HG03354 (cell line): Measurements from ENCODE around the gene VDR.

Experiments
- ATAC-seq: cut with Tn5 transposase; IDR thresholded peaks from one replicate; pipeline ENCODE4 v1.9.1; 2021; ENCODE audit warnings: mild to moderate bottlenecking; ENCODE audit not compliant: unreplicated experiment, poor library complexity, severe bottlenecking

VDR gene

GRCh38 chr12:47896633-47897032 is 8.2 kb downstream of the VDR start:
- ATAC-seq: no peak

DNA sequence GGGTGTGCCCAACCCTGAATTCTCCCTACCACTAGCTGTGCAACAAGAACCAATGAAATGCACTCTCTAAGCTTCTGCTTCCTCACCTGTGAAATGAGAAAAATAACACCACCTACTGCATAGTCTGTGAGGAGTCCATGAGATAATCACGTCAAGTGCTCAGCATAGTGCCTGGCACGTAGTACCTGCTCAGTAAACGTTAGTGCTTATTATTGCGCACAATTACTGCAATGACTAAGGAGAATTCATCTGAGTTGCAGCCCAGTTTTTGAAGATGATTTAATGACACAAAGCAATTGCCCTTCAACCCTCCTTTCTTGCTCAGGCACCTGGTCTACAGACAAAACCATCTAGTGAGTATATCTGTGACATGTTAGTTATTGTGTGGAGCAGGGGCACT is 8.8 kb downstream of the VDR start:
- no peak for ATAC-seq

- ATAC-seq: no peak
Measured at GRCh38 chr12:47894652-47895051, 10.1 kb downstream of the VDR start.

- peak; percentile 62 for ATAC-seq
Measured at GRCh38 chr12:47894068-47894467, 10.7 kb downstream of the VDR start.

- no peak for ATAC-seq
Measured at GRCh38 chr12:47892819-47893218, 12.0 kb downstream of the VDR start.

DNA sequence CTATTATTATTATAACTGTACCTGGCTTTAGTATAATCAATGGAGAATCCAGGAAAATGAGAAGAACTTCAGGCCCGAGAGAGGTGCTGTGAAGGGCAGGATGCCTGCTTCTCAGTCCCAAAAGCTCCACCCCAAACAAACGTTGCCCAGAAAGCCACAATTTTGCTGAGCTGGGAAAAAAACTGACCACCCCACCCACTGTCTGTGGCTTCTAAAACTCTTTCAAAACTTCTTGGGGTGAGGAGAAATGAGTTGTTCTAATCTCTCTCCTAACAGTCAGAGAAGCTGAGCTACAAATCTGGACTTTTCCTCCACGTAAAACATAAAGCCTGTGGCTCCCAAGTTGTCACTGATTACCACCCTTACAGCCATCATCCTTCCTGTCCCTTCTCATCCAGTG is 13.4 kb downstream of the VDR start:
- no peak for ATAC-seq

DNA sequence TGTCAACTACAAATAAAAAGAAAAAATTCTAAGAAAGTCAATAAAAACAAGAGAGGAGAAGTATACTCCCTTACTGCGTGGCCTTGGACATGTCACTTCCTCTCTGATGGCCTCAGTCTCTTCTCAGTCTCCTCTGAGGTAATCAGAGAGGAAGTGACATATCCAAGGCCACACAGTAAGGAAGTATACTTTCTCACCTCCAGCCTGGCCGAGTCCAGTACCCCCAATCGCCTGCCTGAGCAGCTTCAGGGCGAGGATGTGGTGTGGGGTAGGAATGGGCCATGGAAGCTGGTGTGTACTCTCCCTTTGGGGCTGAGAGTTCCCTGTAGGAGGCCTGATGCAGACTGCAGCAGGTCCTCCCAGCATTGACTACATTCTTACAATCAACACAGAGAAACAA is 15.8 kb downstream of the VDR start:
- peak; percentile 58 for ATAC-seq

GRCh38 chr12:47888153-47888819 is 16.5 kb downstream of the VDR start:
- no peak for ATAC-seq

DNA sequence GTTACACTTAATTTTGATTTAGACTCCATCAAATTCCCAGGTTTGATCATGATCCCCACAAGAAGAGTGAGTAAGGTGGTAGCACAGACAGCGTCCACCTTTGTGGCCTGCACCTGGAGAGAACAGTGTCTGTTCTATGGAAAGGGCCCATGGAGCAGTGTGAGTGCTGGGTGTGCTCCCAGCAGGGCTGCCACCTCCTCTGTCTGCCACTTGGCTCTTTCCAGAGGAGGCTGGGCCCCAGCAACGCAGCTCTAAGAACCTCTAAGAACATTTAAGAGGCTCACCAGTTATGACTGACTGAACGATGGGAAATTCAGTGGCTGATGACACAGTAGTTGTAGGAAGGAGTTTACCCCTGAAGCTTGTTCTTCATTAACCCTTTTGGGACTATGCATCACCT is 17.3 kb downstream of the VDR start:
- ATAC-seq: no peak

DNA sequence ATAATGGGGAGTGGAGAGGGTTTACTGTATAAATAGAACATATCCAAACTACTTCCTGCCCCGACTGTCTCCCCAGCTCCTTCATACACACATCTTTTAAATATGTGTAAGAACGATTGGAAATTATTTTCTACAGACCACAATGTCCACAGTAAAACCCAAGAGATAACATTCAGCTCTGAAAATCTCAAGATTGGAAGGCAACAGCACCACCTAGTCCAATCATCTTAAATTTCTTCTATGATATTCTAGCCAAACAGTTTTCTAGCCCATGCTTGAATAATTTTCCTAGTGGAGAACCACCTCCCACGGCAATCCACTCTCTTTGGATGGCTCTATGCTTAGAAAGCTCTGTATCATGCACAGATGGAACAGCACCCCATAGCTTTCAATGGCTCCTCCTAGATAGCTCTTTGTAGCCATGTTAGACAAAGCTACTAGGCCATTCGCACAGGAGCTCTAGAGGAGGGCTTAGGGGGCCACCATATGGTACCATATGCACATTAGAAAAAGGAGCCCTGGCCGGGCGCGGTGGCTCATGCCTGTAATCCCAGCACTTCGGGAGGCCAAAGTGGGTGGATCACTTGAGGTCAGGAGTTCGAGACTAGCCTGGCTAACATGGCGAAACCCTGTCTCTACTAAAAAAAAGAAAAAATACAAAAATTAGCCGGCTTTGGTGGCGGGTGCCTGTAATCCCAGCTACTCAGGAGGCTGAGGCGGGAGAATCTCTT is 18.1 kb downstream of the VDR start:
- no peak for ATAC-seq

DNA sequence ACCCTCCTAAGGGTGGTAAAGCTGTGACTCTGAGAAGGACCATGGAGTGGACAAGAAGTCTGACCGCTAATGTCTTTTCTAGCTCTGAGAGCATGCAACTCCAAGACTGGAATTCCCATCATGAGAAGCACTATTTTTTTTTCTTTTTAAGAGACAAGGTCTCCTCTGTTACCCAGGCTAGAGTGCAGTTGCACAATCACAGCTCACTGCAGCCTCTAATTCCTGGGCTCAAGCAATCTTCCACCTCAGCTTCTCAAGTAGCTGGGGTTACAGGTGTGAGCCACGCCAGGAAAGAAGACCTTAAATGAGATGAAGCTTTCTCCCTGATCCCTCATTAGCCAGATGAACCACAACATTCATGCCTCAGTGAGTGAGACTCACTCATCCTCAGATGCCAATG is 19.2 kb downstream of the VDR start:
- no peak for ATAC-seq

GRCh38 chr12:47885012-47885501 is 19.7 kb downstream of the VDR start:
- peak; percentile 40 for ATAC-seq

DNA sequence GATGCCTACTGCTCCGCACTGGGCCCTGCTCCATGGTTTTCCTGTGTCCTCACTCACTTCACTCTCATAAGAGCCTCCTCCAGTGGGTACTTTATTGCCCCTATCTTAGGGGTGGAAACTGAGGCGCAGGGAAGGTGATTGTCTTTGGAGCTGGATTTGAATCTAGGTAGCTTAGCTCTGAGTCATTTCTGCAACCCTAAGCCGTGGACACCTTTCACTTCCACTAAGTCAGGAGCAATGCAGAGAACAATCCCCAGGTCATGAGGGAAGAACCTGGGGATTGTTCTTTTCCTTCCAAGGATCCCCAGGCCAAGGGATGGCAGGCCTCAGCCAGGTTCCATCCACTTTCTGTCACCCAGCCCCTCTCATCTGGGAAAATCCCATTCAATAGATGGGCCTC is 20.3 kb downstream of the VDR start:
- ATAC-seq: no peak

GRCh38 chr12:47883663-47884195 is 21.1 kb downstream of the VDR start:
- ATAC-seq: no peak

GRCh38 chr12:47882781-47883546 is 21.8 kb downstream of the VDR start:
- peak; percentile 87 for ATAC-seq

DNA sequence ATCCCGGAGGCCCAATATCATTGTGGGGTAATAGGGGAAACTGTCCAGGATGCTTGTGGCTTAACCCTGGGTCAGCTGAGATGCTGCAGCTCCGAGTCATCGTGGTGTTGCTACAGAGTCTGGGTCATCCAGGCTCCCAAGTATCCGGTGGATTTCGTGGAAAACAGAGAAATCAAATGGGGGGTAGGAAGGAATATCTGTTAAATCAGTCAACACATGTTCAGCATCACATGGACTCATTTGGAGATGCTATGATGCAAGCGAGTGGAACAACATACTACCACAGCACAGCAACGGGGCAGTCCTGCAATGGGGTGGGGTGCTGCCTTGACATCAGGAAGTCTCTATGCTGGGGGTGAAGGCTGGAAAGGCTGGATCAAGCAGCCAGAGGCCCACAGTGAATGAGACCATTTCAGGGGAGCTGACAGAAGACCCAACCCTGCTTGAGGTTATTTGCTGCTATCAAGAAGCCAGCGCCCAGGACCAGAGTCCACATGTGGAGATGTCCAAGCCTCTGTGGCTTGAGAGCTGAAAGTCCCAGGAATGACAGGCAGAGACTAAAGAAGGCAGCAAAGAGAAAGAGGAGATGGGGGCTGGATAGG is 22.9 kb downstream of the VDR start:
- ATAC-seq: no peak

- ATAC-seq: no peak
Measured at GRCh38 chr12:47881051-47881450, 23.7 kb downstream of the VDR start.

DNA sequence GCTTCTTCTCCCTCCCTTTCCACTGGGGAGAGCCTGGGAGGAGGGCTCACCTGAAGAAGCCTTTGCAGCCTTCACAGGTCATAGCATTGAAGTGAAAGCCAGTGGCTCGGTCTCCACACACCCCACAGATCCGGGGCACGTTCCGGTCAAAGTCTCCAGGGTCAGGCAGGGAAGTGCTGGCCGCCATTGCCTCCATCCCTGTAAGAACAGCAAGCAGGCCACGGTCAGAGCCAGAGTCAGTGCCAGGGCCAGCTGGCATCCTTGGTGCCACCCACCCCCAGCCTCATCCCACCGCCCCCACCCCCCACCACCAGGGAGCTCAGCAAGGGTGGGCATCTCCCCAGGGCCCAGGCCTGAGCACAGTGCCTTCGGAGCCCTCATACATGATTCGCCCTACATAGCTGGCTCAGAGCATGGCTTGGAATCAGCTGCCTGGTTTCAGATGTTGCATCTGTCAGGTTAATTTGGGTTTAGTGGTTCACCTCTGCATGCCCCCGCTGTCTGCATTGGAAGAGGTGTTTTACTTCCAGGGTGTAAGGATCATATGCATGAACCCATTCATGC is 25.8 kb downstream of the VDR start:
- no peak for ATAC-seq

DNA sequence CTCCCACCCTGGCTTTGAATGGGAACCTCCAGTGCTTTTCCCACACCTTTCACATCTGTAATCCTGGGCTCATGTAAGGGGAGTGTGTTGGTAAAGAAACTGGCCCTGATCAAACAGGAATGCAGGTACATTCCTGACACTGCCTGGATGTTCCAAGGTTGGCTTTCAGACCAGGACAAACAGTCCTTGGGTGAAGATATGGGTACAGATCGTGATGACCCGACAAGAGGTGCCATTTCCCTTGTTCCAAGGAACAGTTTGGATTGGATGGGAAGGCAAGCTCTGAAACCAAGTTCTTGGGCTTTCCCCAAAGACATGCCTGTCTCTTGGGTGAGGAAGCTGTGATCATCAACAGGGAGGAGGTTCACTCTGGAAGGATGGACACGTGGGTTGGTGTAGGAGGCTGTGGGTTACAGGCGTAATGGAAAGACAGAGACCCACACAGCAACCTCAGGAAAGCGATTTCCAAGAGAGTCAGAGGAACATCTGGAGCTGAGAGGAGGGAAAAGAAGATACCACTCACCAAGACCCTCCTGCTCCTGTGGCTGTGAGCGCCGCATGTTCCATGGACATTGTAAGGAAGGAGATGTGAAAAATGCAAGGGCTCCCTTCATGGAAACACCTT is 26.4 kb downstream of the VDR start:
- ATAC-seq: no peak
